ENCODE results near the gene ZNF346. TPM values are rescaled to one million over a fixed set of nuclear protein-coding genes. Genes with fewer than 3 reads are reported as not detected.

ZNF346 gene
- total RNA-seq, 1 donor from 2014 or later = 26.2 TPM

DNA sequence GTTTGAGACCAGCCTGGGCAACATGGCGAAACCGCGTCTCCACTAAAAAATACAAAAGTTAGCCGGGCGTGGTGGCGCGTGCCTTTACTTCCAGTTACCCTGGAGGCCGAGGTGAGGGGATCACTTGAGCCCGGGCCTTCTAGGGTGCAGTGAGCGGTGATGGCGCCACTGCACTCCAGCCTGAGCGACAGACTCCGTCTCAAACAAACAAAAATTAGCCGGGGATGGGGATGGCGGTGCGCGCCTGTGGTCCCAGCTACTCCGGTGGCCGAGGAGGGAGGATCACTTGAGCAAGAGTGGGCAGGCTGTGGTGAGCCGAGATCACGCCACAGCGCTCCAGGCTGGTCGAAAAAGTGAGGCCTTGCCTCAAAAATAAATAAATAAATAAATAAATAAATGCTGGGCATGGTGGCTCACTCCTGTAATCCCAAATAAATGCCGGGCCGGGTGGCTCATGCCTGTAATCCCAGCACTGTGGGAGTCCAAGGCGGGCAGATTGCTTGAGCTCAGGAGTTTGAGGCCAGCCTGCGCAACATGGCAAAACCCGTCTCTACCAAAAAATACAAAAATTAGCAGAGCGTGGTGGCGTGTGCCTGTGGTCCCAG, 95.0 kb downstream of the ZNF346 start:
- no peak for DNase-seq (ENCODE audit: low spot score)

DNA sequence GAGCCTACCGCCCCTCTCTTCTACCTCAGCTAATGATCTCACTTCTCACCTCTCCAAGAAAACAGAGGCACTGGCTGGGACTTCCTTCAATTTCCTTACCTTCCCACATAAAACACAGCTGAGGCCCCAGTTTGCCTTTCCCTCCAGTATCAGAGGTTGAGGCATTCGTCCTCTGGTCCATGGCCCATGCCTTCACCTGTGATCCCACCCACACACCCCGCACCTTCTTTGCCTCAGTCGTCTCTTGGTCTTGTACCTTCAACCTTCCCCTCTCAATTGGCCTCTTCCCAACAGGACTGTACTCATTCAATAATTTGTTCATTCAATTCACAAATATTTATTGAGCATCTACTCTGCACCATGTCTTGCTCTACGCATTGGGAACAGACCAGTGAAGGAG, 100.1 kb downstream of the ZNF346 start:
- DNase-seq (ENCODE audit: low spot score) = no peak

DNA sequence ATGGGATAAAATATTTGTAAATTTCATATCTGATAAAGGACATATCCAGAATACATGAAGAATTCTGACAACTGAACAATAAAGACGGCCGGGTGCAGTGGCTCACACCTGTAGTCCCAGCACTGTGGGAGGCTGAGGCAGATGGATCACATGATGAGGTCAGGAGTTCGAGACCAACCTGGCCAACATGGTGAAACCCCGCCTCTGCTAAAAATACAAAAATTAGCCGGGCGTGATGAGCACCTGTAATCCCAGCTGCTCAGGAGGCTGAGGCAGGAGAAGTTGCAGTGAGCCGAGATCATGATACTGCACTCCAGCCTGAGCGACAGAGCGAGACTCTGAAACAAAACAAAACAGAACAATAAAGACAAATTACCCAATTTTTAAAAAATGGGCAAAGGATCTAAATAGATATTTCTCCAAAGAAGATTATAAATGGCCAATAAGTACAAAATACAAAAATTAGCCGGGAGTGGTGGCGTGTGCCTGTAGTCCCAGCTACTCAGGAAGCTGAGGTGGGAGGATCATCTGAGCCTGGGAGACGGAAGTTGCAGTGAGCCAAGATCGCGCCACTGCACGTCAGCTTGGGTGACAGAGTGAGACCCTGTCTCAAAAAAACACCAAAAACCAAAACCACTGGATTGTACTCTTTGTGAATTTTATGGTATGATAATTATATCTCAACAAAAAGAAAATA, 101.4 kb downstream of the ZNF346 start:
- no peak for DNase-seq (ENCODE audit: low spot score)

DNA sequence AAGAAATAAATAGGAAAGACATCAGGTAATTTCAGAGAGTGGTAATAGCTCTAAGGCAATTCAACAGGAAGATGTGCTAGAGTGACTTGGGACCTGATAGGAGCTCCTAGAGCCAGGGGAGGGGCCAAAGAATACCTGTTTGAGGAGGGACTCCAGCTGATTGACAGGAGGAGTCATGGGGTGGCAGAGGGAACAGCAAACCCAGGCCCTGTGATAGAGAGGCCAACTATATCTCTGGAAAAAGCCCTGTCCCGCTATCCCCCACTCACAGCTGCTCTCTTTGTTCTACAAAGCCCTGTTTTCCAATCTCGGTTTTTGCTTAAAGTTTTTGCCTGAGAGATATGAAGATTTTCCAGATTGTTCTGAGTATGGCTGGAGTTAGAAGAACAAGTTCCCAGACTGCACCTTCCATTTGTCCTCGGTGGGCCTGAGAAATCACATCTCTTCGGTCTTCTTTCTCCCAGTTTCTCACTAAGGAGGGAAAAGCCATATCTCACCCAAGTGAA, 102.0 kb downstream of the ZNF346 start:
- DNase-seq (ENCODE audit: low spot score) = no peak

DNA sequence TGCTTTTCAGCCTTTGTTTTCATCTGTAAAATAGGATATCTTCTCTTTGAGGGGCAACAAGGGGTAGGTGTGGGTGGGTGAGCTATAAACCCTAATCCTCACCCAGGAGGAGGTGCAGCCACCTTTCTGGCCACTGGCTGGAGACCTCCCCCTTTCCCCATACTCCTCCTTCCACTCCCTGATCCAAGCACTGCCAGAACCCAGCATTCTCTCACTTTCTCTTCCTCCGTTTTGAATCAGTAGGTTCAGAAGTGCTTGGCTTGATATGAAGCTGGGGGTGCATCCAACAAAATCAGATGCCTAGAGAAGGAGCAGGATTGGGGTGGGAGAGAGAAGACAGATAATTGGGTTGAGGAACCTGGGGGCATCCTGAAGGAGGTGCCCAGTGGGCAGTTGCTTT, 104.3 kb downstream of the ZNF346 start:
- no peak for DNase-seq (ENCODE audit: low spot score)

DNA sequence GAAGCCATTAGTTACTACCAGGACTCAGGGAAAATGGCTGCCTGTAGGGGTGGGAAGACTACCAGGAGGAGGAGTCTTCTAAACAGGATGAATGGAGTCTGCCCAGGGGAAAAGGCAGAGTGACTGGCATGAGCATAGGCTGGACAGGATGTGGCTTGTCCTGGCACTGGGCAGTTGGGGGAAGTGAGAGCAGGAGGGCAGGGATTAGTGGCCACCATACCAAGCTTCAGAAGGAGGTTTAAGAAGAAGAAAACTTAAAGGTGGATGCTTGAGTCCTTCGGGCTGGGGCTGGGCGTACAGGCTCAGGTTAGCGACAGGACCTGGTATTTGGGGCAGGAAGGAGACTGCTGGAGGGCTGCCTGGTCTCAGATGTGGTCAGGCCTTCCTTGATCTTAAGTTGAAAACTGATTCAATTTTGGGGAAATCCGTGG, 106.1 kb downstream of the ZNF346 start:
- no peak for DNase-seq (ENCODE audit: low spot score)

DNA sequence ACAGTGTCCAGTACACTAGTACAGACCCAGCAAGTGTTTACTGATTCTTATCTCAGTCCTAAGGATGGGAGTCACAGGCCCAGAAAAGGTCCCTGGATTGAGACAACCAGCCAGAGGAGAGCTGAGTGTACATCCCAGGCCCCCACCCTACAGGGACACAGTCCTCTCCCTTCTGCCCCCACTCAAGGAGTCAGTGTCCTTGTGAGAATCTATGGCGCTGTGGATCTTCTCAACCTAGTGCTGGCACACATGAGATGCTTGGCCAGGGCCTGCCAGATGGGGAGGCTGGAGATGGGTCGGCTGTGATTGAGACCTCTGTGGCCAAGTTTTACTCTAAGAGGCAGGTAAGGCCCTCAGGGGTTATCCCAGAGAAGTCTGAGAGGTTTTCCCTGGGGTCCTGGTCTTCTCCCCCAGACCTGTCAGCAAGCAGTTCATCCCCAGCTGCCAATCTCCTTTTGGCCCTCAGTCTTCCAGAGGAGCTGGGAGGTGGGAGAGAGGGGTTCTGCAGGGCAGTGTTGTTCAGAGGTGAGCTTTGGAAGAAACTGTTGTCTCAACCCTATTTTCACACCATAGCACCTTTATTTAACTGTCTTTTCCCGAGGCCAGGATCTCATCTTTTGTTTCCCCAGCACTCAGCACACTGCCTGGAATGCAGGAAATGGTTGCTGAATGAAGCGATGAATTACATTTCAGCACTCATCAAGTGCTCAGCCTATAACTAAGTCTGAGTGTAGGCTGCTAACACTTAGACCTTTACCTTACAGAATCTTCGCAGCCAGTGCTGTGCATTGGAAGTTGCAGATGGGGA, 107.9 kb downstream of the ZNF346 start:
- no peak for DNase-seq (ENCODE audit: low spot score)

Other genes starting within 250 kb of the ZNF346 start
- gene UNC5A, start 212.1 kb upstream of the ZNF346 start, total RNA-seq = not detected
- gene HK3, start 123.3 kb upstream of the ZNF346 start, total RNA-seq = 5.6 TPM
- gene UIMC1, start 15.9 kb upstream of the ZNF346 start, total RNA-seq = 52.5 TPM
- gene FGFR4, start 64.2 kb downstream of the ZNF346 start, total RNA-seq = 6.4 TPM
- 118 TPM for gene NSD1, start 111.1 kb downstream of the ZNF346 start, total RNA-seq

Data from ureter (tissue), 1 donor.